ENCODE data around the gene RABGGTB. TPM values are rescaled to one million over a fixed set of nuclear protein-coding genes. Genes with fewer than 3 reads are reported as not detected.
"Not testable (repeated sequence)": the region's sequence is repeated elsewhere in the genome, so short reads cannot be mapped to it uniquely, and the experiment has no call there.

Gene RABGGTB
- total and polyA plus RNA-seq, 9 donors, result 71.6 to 101 (median 76.5) TPM

GRCh38 chr1:75770761-75771160, 15.3 kb upstream of the RABGGTB start:
- WGBS (ENCODE audit: insufficient coverage), result no CpG with 5 or more reads among the region's 1 CpG
- no peaks in the 10 kb centered on the region for H3K36me3 ChIP-seq (ENCODE audit: control insufficient read depth, insufficient read depth, low read length)
- DNase-seq, result no peak
- H3K4me3 ChIP-seq (ENCODE audit: low read length), result no peak overlapping the region
- H3K9me3 ChIP-seq (replicated peaks; ENCODE audit: control insufficient read depth, low read depth, low read length), result no peaks in the 10 kb centered on the region
- no peaks in the 10 kb centered on the region for H3K27me3 ChIP-seq (ENCODE audit: control insufficient read depth, insufficient read depth, low read length)
- H3K27ac ChIP-seq (ENCODE audit: low read length), result no peak overlapping the region
- no peaks in the 10 kb centered on the region for H3K4me1 ChIP-seq (ENCODE audit: control insufficient read depth, insufficient read depth, low read length)

GRCh38 chr1:75771978-75772377, 14.1 kb upstream of the RABGGTB start:
- H3K4me3 ChIP-seq (ENCODE audit: low read length), result no peak overlapping the region
- H3K4me1 ChIP-seq (ENCODE audit: control insufficient read depth, insufficient read depth, low read length), result no peaks in the 10 kb centered on the region
- no peaks in the 10 kb centered on the region for H3K9me3 ChIP-seq (replicated peaks; ENCODE audit: control insufficient read depth, low read depth, low read length)
- no CpG with 5 or more reads among the region's 3 CpGs for WGBS (ENCODE audit: insufficient coverage)
- H3K36me3 ChIP-seq (ENCODE audit: control insufficient read depth, insufficient read depth, low read length), result no peaks in the 10 kb centered on the region
- H3K27ac ChIP-seq (ENCODE audit: low read length), result no peak overlapping the region
- DNase-seq, result no peak
- no peaks in the 10 kb centered on the region for H3K27me3 ChIP-seq (ENCODE audit: control insufficient read depth, insufficient read depth, low read length)

- H3K4me3 ChIP-seq (ENCODE audit: low read length); H3K27ac ChIP-seq (ENCODE audit: low read length); H3K27me3 ChIP-seq (ENCODE audit: control insufficient read depth, insufficient read depth, low read length); H3K36me3 ChIP-seq (ENCODE audit: control insufficient read depth, insufficient read depth, low read length); H3K9me3 ChIP-seq (replicated peaks; ENCODE audit: control insufficient read depth, low read depth, low read length); DNase-seq; H3K4me1 ChIP-seq (ENCODE audit: control insufficient read depth, insufficient read depth, low read length): not testable (repeated sequence)
- 100% methylated on average over 4 of the region's 4 CpGs for WGBS (ENCODE audit: insufficient coverage)
Observed at GRCh38 chr1:75777812-75778211, 8.2 kb upstream of the RABGGTB start.

GRCh38 chr1:75778694-75779093, 7.4 kb upstream of the RABGGTB start:
- not testable (repeated sequence) for H3K27me3 ChIP-seq (ENCODE audit: control insufficient read depth, insufficient read depth, low read length); H3K36me3 ChIP-seq (ENCODE audit: control insufficient read depth, insufficient read depth, low read length); H3K27ac ChIP-seq (ENCODE audit: low read length); H3K4me1 ChIP-seq (ENCODE audit: control insufficient read depth, insufficient read depth, low read length); DNase-seq; H3K9me3 ChIP-seq (replicated peaks; ENCODE audit: control insufficient read depth, low read depth, low read length); H3K4me3 ChIP-seq (ENCODE audit: low read length)
- WGBS (ENCODE audit: insufficient coverage), result 95% methylated on average over 3 of the region's 5 CpGs

GRCh38 chr1:75780183-75780582, 5.9 kb upstream of the RABGGTB start:
- not testable (repeated sequence) for H3K4me1 ChIP-seq (ENCODE audit: control insufficient read depth, insufficient read depth, low read length); H3K27ac ChIP-seq (ENCODE audit: low read length); H3K4me3 ChIP-seq (ENCODE audit: low read length); H3K36me3 ChIP-seq (ENCODE audit: control insufficient read depth, insufficient read depth, low read length); DNase-seq; H3K27me3 ChIP-seq (ENCODE audit: control insufficient read depth, insufficient read depth, low read length); H3K9me3 ChIP-seq (replicated peaks; ENCODE audit: control insufficient read depth, low read depth, low read length)
- WGBS (ENCODE audit: insufficient coverage), result no CpG with 5 or more reads among the region's 4 CpGs

GRCh38 chr1:75783920-75784319, 2.1 kb upstream of the RABGGTB start:
- H3K36me3 ChIP-seq (ENCODE audit: control insufficient read depth, insufficient read depth, low read length); H3K27ac ChIP-seq (ENCODE audit: low read length); H3K4me3 ChIP-seq (ENCODE audit: low read length); H3K27me3 ChIP-seq (ENCODE audit: control insufficient read depth, insufficient read depth, low read length); H3K9me3 ChIP-seq (replicated peaks; ENCODE audit: control insufficient read depth, low read depth, low read length); DNase-seq: not testable (repeated sequence)
- no CpG with 5 or more reads among the region's 4 CpGs for WGBS (ENCODE audit: insufficient coverage)
- H3K4me1 ChIP-seq (ENCODE audit: control insufficient read depth, insufficient read depth, low read length), result peaks cover 13% of the 10 kb centered on the region

GRCh38 chr1:75785320-75785982, 605 bp upstream of the RABGGTB start:
- Histone ChIP-seq H3K9me3 (replicated peaks; ENCODE audit: control insufficient read depth, low read depth, low read length) (no peaks in the 10 kb centered on the region), H3K4me3 (ENCODE audit: low read length) (peak overlapping the region; percentile 83), H3K36me3 (ENCODE audit: control insufficient read depth, insufficient read depth, low read length) (peaks cover 6% of the 10 kb centered on the region), H3K27ac (ENCODE audit: low read length) (peak overlapping the region; percentile 89), H3K4me1 (ENCODE audit: control insufficient read depth, insufficient read depth, low read length) (peaks cover 13% of the 10 kb centered on the region), H3K27me3 (ENCODE audit: control insufficient read depth, insufficient read depth, low read length) (no peaks in the 10 kb centered on the region)
- no peak for DNase-seq
- 8% methylated on average over 4 of the region's 9 CpGs for WGBS (ENCODE audit: insufficient coverage)

- DNase-seq, result no peak
- Histone ChIP-seq H3K36me3 (ENCODE audit: control insufficient read depth, insufficient read depth, low read length) (peaks cover 13% of the 10 kb centered on the region), H3K4me1 (ENCODE audit: control insufficient read depth, insufficient read depth, low read length) (peaks cover 13% of the 10 kb centered on the region), H3K4me3 (ENCODE audit: low read length) (peak overlapping the region; percentile 83), H3K9me3 (replicated peaks; ENCODE audit: control insufficient read depth, low read depth, low read length) (no peaks in the 10 kb centered on the region), H3K27me3 (ENCODE audit: control insufficient read depth, insufficient read depth, low read length) (no peaks in the 10 kb centered on the region), H3K27ac (ENCODE audit: low read length) (peak overlapping the region; percentile 89)
- WGBS (ENCODE audit: insufficient coverage), result 0% methylated on average over 1 of the region's 10 CpGs
Observed at GRCh38 chr1:75786901-75787493, 941 bp downstream of the RABGGTB start.

- WGBS (ENCODE audit: insufficient coverage), result 17% methylated on average over 1 of the region's 4 CpGs
- no peak overlapping the region for H3K27ac ChIP-seq (ENCODE audit: low read length)
- H3K9me3 ChIP-seq (replicated peaks; ENCODE audit: control insufficient read depth, low read depth, low read length), result no peaks in the 10 kb centered on the region
- H3K36me3 ChIP-seq (ENCODE audit: control insufficient read depth, insufficient read depth, low read length), result peaks cover 16% of the 10 kb centered on the region
- no peak for DNase-seq
- H3K27me3 ChIP-seq (ENCODE audit: control insufficient read depth, insufficient read depth, low read length), result no peaks in the 10 kb centered on the region
- peaks cover 13% of the 10 kb centered on the region for H3K4me1 ChIP-seq (ENCODE audit: control insufficient read depth, insufficient read depth, low read length)
- H3K4me3 ChIP-seq (ENCODE audit: low read length), result peak overlapping the region; percentile 83
Observed at GRCh38 chr1:75787524-75787923, 1.5 kb downstream of the RABGGTB start.

- Histone ChIP-seq H3K4me3 (ENCODE audit: low read length) (no peak overlapping the region), H3K36me3 (ENCODE audit: control insufficient read depth, insufficient read depth, low read length) (peaks cover 28% of the 10 kb centered on the region), H3K9me3 (replicated peaks; ENCODE audit: control insufficient read depth, low read depth, low read length) (no peaks in the 10 kb centered on the region), H3K4me1 (ENCODE audit: control insufficient read depth, insufficient read depth, low read length) (peaks cover 13% of the 10 kb centered on the region), H3K27ac (ENCODE audit: low read length) (no peak overlapping the region), H3K27me3 (ENCODE audit: control insufficient read depth, insufficient read depth, low read length) (no peaks in the 10 kb centered on the region)
- DNase-seq, result no peak
Observed at GRCh38 chr1:75789988-75790387, 3.9 kb downstream of the RABGGTB start.

GRCh38 chr1:75791022-75791421, 5.0 kb downstream of the RABGGTB start:
- Histone ChIP-seq H3K4me1 (ENCODE audit: control insufficient read depth, insufficient read depth, low read length) (peaks cover 8% of the 10 kb centered on the region), H3K27me3 (ENCODE audit: control insufficient read depth, insufficient read depth, low read length) (no peaks in the 10 kb centered on the region), H3K9me3 (replicated peaks; ENCODE audit: control insufficient read depth, low read depth, low read length) (no peaks in the 10 kb centered on the region), H3K27ac (ENCODE audit: low read length) (no peak overlapping the region), H3K36me3 (ENCODE audit: control insufficient read depth, insufficient read depth, low read length) (peaks cover 38% of the 10 kb centered on the region), H3K4me3 (ENCODE audit: low read length) (no peak overlapping the region)
- 100% methylated on average over 1 of the region's 1 CpG for WGBS (ENCODE audit: insufficient coverage)
- DNase-seq, result no peak

All from muscle of leg (tissue), 11 donors.